Thymus (tissue), 14 donors: Measurements from ENCODE around the gene SLU7. TPM values are rescaled to one million over a fixed set of nuclear protein-coding genes. Genes with fewer than 3 reads are reported as not detected.

ENCODE experiments used
- DNase-seq, 9 donors: peaks; one replicate each; pipeline ENCODE4 v3.0.0-alpha.2; 2013; ENCODE audit warnings: low spot score in 9 of 9, low read depth in 6 of 9, missing footprints in 1 of 9
- H3K27ac ChIP-seq, 2 donors: one replicate each; pipeline ENCODE4 v1.5.1; 2013; ENCODE audit warnings: control low read depth in 1 of 2, low read depth in 1 of 2, low read length in 1 of 2, mild to moderate bottlenecking in 1 of 2, moderate library complexity in 1 of 2
- H3K27me3 ChIP-seq, 2 donors: one replicate each; pipeline ENCODE4 v1.5.1; 2013; ENCODE audit warnings: low read length in 1 of 2; ENCODE audit not compliant: control insufficient read depth in 2 of 2, insufficient read depth in 1 of 2
- H3K36me3 ChIP-seq, 2 donors: one replicate each; pipeline ENCODE4 v1.5.1; 2013; ENCODE audit warnings: low read length in 1 of 2, mild to moderate bottlenecking in 1 of 2, moderate library complexity in 1 of 2; ENCODE audit not compliant: control insufficient read depth in 2 of 2, insufficient read depth in 2 of 2
- H3K4me1 ChIP-seq, 2 donors: one replicate each; pipeline ENCODE4 v1.5.1; 2013; ENCODE audit warnings: low read length in 2 of 2; ENCODE audit not compliant: control insufficient read depth in 2 of 2, insufficient read depth in 2 of 2
- H3K4me3 ChIP-seq, 2 donors: one replicate each; pipeline ENCODE4 v1.5.1; 2013; ENCODE audit warnings: low read length in 2 of 2, control low read depth in 1 of 2, mild to moderate bottlenecking in 1 of 2
- H3K9me3 ChIP-seq, 2 donors: one replicate each; pipeline ENCODE4 v1.5.1; 2013; ENCODE audit warnings: low read length in 1 of 2, mild to moderate bottlenecking in 1 of 2; ENCODE audit not compliant: control insufficient read depth in 2 of 2, insufficient read depth in 1 of 2
- WGBS: extraction: QIAGEN DNeasy Blood & Tissue Kit; methylation state at CpG from one replicate; pipeline ENCODE4 v1.1.7; 2013; 5-methylcytosine and 5-hydroxymethylcytosine counted together
- long read RNA-seq, 10 donors: transcript quantifications; one replicate each; lab custom pipeline, GENCODE V29; 2026
- polyA plus RNA-seq: library from polyadenylated mRNA; stranded (reverse); fragments of 200-250 nt; gene quantifications from one replicate; pipeline ENCODE4 v1.2.3, GENCODE V29; 2013
- total RNA-seq: library from RNA; stranded (reverse); fragments of 120-200 nt; gene quantifications from one replicate; pipeline ENCODE4 v1.2.4, GENCODE V29; 2013
- donor health status: healthy.

SLU7 gene
- 46.9 TPM for total RNA-seq
- 45.3 TPM for polyA plus RNA-seq
- long read RNA-seq, donor 1, partial matches to known transcripts = 0 of 1 reads
- long read RNA-seq, donor 1, other reads (novel, unspliced or antisense) = 0 of 1 reads
- long read RNA-seq, donor 2 = 0 reads
- long read RNA-seq, donor 3, transcript SLU7-201 (16 exons, 3,793 nt) = major isoform, 5 of 51 reads
- long read RNA-seq, donor 3, partial matches to known transcripts = 44 of 51 reads
- long read RNA-seq, donor 3, other reads (novel, unspliced or antisense) = 0 of 51 reads
- long read RNA-seq, donor 4, partial matches to known transcripts = 353 of 452 reads
- long read RNA-seq, donor 4, other reads (novel, unspliced or antisense) = 97 of 452 reads
- long read RNA-seq, donor 5, partial matches to known transcripts = 619 of 815 reads
- long read RNA-seq, donor 5, other reads (novel, unspliced or antisense) = 188 of 815 reads
- long read RNA-seq, donor 6, transcript SLU7-201 (16 exons, 3,793 nt) = major isoform, 9 of 523 reads
- long read RNA-seq, donor 6, partial matches to known transcripts = 401 of 523 reads
- long read RNA-seq, donor 6, other reads (novel, unspliced or antisense) = 112 of 523 reads
- long read RNA-seq, donor 7, transcript SLU7-201 (16 exons, 3,793 nt) = major isoform, 5 of 45 reads
- long read RNA-seq, donor 7, partial matches to known transcripts = 37 of 45 reads
- long read RNA-seq, donor 7, other reads (novel, unspliced or antisense) = 0 of 45 reads
- long read RNA-seq, donor 8, partial matches to known transcripts = 9 of 10 reads
- long read RNA-seq, donor 8, other reads (novel, unspliced or antisense) = 0 of 10 reads
- long read RNA-seq, donor 9, partial matches to known transcripts = 7 of 12 reads
- long read RNA-seq, donor 9, other reads (novel, unspliced or antisense) = 0 of 12 reads
- long read RNA-seq, donor 10, partial matches to known transcripts = 14 of 16 reads
- long read RNA-seq, donor 10, other reads (novel, unspliced or antisense) = 0 of 16 reads

GRCh38 chr5:160418561-160419457, at the start of gene SLU7:
SLU7 (minus strand) TSS chr5:160419081; CDS start chr5:160415294, 3,787 bp downstream.
- peaks cover 19 to 25% of the 10 kb centered on the region in 2 donors for H3K4me1 ChIP-seq
- peaks cover 0 to 13% of the 10 kb centered on the region in 2 donors for H3K36me3 ChIP-seq
- peak; percentile 79 to 95 (median 85) for DNase-seq
- peak within 1 kb of the TSS; percentile 90 to 95 for H3K27ac ChIP-seq
- H3K4me3 ChIP-seq = peak within 1 kb of the TSS; percentile 85 to 86
- WGBS = under 1% methylated on average over 48 of the region's 48 CpGs
- no peaks in the 10 kb centered on the region for H3K9me3 ChIP-seq
- H3K27me3 ChIP-seq = no peaks in the 10 kb centered on the region

DNA sequence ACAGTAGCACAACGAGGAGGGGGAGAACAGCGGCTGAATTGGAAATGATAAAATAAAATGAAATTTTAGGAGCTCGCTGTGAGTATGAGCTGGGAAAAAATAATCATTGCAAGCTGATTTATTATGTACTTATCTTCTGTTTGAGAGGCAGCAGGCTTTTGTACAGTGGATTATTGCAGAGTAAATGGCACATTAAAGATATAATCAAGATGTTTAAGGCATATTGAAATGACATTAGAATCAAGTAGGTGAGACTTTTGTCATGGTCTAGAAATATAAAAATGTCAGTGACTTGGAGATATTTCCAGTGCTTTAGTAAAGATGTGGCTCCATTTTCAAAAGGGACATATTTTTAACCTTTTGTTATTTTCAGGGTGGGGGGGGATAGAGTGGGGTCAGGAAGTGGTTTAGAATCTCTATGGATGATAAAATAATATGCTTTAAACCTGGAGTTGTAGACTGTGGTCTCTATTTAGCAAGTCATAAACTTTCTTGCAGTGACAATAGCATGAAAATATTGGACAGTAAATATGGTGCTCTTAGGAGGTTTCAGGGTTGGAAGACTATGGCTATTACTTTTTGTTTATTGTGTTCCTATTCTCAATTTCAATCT, 49.6 kb upstream of the SLU7 start:
- Histone ChIP-seq H3K27me3 (no peaks in the 10 kb centered on the region), H3K27ac (peak overlapping the region in 1 of 2 donors; percentile 62), H3K36me3 (no peaks in the 10 kb centered on the region), H3K4me1 (peaks cover 6 to 26% of the 10 kb centered on the region in 2 donors), H3K4me3 (peak overlapping the region; percentile 13 to 43), H3K9me3 (no peaks in the 10 kb centered on the region)
- 14% methylated on average over 3 of the region's 3 CpGs for WGBS
- DNase-seq = no peak

DNA sequence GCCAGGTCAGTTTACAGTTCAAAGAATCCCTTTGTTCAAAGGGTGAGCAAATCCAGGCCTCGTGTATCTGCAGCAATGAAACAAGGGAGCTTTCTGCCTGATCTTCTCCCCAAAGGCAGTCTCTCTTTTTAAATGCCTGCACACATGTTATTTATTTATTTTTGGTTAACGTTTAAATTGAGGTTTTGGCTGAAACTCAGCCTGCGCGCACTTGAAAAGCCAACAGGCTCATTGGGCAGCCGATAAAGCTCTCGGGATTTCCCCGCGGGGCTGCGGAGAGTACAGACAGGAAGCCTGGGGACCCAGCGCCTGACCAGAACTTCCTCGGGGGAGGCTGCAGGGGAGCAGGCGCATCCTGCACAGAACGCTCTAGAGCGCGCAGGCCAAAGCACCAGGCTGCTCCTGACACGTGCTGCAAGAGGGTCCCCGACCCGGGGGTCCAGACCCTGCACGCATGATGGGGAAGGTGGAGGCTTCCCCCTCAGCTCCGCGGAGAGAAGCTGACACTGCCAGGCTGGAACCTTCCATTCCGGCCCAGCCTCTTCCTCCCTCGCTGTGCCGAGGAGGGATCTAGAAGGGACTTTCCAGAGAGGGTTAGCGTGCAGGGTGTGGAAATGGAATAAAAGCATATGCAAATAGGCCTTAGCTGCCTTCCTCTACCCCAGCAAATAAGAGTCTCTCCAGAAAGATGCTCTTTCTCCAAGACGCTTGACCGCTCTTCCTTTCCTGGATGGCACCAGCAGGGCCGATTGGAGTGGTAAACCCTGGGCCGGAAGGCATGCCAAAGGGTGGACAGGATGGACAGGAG, 48.9 kb upstream of the SLU7 start:
- DNase-seq = peak; percentile 19 to 75 (median 38)
- Histone ChIP-seq H3K27ac (peak overlapping the region in 1 of 2 donors; percentile 62), H3K9me3 (no peaks in the 10 kb centered on the region), H3K36me3 (no peaks in the 10 kb centered on the region), H3K4me3 (peak overlapping the region; percentile 13 to 43), H3K4me1 (peaks cover 6 to 28% of the 10 kb centered on the region in 2 donors), H3K27me3 (no peaks in the 10 kb centered on the region)
- WGBS = 6% methylated on average over 29 of the region's 29 CpGs

- no peaks in the 10 kb centered on the region for H3K36me3 ChIP-seq
- 45% methylated on average over 9 of the region's 9 CpGs for WGBS
- no peak for DNase-seq
Observed at GRCh38 chr5:160466889-160467554, 48.1 kb upstream of the SLU7 start.

GRCh38 chr5:160466116-160466515, 47.2 kb upstream of the SLU7 start:
- no peak overlapping the region for H3K4me3 ChIP-seq
- DNase-seq = no peak
- H3K27me3 ChIP-seq = no peaks in the 10 kb centered on the region
- 93% methylated on average over 5 of the region's 5 CpGs for WGBS
- H3K36me3 ChIP-seq = no peaks in the 10 kb centered on the region
- H3K27ac ChIP-seq = no peak overlapping the region
- peaks cover 6 to 23% of the 10 kb centered on the region in 2 donors for H3K4me1 ChIP-seq
- no peaks in the 10 kb centered on the region for H3K9me3 ChIP-seq

More at GRCh38 chr5:160466889-160467554, 48.1 kb upstream of the SLU7 start:
- H3K4me3 ChIP-seq = no peak overlapping the region
- H3K27me3 ChIP-seq = no peaks in the 10 kb centered on the region
- no peaks in the 10 kb centered on the region for H3K9me3 ChIP-seq
- H3K4me1 ChIP-seq = peaks cover 6 to 26% of the 10 kb centered on the region in 2 donors
- peak overlapping the region in 1 of 2 donors; percentile 62 for H3K27ac ChIP-seq

- H3K36me3 ChIP-seq = no peaks in the 10 kb centered on the region
- no peak for DNase-seq
- no peak overlapping the region for H3K4me3 ChIP-seq
- peaks cover 6 to 23% of the 10 kb centered on the region in 2 donors for H3K4me1 ChIP-seq
- 36% methylated on average over 4 of the region's 4 CpGs for WGBS
- H3K9me3 ChIP-seq = no peaks in the 10 kb centered on the region
- H3K27me3 ChIP-seq = no peaks in the 10 kb centered on the region
- no peak overlapping the region for H3K27ac ChIP-seq
Observed at GRCh38 chr5:160464466-160464797, 45.6 kb upstream of the SLU7 start.

DNA sequence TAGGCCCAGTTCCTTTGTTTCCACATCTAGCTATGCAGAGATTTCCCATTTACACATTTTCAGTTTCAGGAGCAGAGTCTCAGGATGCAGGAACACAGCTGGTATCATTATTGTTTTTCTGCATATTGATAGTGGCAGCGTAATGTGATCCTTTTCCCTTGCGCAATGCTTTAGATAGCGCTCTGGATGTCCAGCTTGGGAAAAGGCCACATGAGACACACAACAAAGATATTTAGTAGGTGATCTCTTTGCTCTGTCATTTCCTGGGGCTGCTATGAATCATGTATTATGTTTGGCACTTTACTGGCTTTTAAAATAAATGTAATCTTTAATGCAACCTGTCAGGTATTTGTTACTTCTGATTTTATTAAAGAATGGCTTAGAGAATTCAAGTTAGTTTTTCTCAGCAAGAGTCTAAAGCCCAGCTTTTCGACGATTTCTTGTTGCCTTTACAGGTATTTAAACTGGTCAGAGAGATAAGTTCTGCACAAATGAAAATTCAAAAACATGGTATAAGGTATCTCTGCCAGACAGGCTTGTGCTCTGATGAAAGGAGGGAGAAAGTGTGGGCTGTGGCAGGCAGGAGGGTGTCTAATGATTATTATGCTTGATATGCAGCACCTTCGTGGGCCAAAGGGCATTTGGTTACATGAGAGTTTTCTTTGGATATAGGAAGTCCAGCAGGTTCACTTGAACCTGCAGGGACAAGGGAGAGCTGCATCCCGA, 45.0 kb upstream of the SLU7 start:
- 73% methylated on average over 7 of the region's 7 CpGs for WGBS
- Histone ChIP-seq H3K36me3 (no peaks in the 10 kb centered on the region), H3K4me3 (no peak overlapping the region), H3K27ac (no peak overlapping the region), H3K9me3 (no peaks in the 10 kb centered on the region), H3K27me3 (no peaks in the 10 kb centered on the region), H3K4me1 (peaks cover 6 to 23% of the 10 kb centered on the region in 2 donors)
- DNase-seq = no peak
